Fibroblast of peridontal ligament (primary cell): ENCODE measurements around the gene C11orf68.

ENCODE experiments used
- DNase-seq: peaks from one replicate; pipeline ENCODE4 v3.0.0-alpha.2; 2010; ENCODE audit errors: extremely low read depth

C11orf68 gene

DNA sequence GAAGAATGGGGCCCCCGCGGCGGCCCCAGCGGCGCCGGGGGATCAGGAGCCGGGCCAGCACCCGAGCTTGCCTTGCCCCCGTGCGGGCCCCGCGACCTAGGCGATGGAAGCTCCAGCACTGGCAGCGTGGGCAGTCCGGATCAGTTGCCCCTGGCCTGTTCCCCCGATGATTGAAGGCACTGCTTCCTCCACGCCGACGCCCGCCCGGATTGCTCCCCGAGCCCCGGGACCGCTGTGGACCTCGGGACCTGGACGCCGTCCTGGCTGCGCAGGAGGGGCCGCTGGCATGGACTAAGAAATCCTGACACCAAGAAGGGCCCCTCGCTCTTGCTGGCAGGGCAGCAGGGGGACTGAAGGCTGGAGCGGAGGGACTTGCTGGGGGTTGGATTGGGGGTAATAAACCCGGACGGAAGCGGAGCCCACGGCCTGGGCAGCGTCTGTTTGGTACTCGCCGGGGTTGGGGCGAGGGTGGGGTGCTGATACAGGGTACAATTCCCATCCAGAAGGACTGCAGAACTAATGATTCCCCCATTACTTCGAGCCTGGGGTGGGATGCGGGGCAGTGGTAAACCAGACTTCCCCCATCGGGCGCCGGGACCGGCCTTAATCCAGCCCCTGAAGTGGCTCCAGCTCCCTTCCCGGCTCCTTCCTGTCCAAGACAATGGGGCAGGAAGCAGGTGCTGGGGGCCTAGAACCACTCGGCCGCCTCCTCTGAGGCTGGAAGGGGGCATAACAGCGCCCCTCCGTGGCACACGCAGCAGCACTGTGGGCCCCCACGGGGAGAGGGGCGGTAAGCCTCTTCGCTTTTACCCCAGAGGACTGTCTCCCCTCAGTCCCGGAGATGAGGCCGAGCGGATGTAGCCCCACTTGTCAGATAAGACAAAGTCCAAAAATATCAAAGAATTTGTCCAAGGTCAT lies 27.4 kb downstream of the C11orf68 start:
- no peak for DNase-seq

DNA sequence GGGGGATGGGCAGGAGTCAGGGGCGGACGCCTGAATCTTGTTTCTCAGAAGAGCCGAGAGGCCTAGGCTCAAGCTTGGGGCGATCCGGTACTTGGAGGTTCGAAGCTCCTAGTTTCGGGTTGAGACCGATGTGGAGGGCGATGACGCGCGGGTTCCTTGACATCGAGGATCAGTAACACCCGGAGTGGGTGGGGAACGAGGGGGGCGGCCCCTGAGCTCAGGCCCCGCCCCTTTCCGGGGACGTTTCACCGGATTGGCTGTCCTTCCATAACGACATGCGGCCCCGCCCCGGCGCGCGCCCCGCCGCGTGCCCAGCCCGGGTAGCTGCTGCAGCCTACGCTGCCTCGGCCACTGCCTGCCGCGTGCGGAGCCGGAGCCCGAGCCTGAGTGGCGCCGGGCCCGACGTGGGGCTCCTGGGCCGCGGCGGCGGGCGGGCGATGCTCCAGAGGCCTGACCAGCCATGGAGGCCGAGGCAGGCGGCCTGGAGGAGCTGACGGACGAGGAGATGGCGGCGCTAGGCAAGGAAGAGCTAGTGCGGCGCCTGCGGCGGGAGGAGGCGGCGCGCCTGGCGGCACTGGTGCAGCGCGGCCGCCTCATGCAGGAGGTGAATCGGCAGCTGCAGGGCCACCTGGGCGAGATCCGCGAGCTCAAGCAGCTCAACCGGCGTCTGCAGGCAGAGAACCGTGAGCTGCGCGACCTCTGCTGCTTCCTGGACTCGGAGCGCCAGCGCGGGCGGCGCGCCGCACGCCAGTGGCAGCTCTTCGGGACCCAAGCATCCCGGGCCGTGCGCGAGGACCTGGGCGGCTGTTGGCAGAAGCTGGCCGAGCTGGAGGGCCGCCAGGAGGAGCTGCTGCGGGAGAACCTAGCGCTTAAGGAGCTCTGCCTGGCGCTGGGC lies 28.3 kb downstream of the C11orf68 start, which contains the start of gene CCDC85B:
CCDC85B (plus strand) TSS at position 350 of the 895 bp plus-strand sequence; CDS start at position 461, 111 bp downstream.
- DNase-seq = peak; percentile 95

DNA sequence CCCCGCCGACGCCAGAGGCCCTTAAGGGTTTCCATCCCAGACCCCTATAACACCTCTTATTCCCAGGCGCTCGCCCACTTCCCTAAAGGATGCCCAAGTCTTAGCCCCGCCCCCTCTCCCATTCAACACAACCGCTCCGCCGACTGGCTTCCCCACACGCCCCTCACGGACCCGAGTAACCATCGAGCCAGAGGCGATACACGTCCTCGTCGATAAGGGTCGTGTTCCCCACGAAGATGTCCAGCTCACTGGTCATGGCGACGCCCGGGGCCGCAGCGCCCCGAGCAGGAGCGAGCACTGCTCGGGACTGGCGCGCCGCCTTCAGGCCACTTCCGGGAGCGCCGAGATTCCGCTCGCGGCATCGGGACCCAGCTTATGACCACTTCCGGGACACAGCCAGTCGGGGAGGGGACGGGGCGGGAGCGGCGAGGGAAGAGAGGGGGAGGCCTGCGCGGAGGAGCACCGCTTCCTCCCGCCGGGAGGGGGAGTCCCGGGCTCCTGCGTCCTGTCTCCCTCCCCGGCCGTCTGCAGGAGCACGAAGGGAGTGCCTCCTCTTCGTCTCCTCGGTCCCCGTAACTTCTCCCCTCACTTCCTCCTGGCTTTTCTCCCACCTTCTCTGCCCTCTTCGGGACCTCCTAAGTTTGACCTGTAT lies 30.6 kb downstream of the C11orf68 start, which contains the start of gene FIBP:
FIBP (minus strand) TSS at position 309 of the 652 bp plus-strand sequence; CDS start at position 256, 53 bp downstream.
- peak; percentile 93 for DNase-seq

DNA sequence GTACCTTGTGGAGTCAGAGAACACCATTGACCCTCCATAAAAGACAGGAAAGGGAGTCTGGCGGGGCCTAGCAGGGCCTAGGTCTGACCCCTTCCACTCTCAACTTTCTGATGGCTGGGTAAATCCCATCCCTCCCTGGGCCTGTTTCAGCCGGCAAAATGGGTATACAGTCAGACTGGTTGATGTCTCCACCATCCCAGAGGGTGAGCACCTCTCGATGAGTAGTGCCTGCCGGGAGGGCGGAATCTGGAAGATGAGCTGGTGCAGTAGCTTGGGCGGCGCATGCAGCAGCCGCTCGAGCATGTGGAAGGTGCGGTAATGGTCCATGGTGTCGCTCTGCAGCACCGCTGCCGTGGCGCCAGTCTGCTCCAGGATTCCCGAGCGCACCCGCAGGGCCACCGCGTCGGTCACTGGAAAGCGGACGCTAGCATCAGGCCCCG lies 31.1 kb downstream of the C11orf68 start:
- no peak for DNase-seq

DNA sequence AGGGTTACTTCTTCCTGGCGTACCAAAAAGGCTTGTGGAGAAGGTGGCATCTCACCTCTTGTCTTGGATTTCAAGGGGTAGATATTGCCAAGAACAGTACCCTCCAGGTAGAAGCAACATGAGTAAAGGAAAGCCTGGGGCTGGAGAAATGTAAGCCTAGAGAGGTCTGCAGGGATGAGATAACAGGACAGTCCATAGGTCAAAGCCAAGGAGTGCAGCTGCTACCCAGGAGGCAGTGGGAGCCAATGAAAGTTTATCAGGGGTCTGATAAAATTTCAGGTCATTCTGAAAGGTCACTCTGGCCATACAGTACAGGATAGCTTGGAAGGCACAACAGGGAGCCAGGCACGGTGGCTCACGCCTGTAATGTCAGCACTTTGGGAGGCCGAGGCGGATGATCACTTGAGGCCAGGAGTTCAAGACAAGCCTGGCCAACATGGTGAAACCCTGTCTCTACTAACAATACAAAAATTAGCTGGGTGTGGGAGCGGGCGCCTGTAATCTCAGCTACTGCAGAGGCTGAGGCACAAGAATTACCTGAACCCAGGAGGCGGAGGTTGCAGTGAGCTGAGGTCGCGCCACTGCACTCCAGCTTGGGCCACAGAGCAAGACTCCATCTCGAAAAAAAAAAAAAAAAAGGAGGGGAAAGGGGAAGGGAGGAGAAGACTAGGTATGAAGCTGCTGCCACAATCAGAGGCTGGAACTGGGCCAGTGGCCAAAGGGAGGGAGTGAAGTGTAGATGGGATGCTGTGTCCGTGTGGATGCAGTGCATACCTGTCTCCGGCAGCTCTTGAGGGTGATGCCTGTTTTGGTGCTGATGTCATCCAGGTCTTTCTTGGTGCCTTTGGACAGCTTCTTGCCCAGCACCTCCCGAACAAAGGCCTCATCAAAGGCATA lies 31.8 kb downstream of the C11orf68 start:
- DNase-seq = no peak

DNA sequence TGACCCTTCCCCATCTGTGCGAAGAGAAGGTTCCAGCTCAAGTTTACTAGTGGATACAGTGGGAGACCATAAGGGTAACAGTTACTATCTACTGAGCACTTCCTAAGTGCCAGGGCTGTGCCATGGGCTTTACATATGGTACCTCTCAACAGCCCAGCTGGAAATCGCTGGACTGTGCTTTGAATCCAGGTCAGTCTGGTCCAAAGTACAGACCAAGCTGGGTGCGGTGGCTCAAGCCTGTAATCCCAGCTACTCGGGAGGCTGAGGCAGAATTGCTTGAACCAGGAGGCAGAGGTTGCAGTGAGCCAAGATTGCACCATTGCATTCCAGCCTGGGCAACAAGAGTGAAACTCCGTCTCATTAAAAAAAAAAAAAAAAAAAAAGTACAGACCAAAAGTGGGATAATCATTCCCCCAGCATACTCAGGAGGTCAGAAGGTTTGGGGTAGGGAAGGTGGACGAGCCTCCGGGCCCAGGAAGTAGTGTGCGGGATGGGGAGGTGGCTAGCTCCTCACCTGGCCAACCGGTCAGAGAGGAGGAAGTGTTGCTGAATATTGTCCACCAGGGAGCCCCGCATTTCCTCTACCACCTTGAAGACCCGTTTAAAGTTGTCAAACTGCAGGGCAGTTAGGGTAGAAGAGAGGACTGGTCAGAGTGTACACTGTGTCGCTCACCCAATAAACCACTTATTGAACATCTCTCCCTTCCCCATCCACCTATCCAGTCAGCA lies 32.9 kb downstream of the C11orf68 start:
- no peak for DNase-seq

DNA sequence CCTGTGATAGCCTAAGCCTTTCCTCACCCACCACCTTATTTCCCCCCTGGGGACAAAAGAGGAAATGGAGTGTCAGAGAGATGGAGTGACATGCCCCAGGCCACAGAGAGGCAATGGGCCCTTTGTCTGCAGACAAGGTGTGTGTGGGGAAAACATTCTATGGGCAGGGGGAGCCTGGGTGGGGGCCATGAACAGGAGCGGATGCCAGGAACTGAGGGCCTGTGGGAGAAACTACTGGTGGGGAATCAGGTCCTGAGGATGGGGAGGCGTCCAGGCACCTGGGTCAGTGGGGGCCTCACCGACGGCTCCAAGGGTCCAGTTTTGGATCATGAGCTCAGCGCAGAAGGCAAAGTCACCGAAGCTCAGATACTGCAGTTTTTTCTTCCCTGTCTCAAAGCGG lies 33.6 kb downstream of the C11orf68 start:
- DNase-seq = no peak

DNA sequence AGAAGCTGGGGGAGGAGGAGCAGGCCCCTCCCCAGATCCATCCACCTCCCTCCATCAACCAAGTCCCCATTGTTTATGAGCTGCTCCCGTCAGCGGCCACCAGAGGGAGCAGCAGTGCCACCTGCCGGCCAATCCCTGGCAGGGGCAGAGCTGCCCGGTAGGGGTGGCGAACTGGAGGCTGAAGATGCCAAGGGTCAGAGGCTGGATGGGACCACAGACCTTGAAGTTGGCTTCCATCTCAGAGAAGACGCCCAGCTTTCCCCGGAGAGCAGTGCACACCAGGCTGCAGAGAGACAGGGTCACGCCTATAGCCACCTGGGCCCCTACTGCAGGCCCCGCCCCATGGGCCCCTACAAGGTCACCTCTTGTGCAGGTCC lies 34.2 kb downstream of the C11orf68 start:
- peak; percentile 66 for DNase-seq

DNA sequence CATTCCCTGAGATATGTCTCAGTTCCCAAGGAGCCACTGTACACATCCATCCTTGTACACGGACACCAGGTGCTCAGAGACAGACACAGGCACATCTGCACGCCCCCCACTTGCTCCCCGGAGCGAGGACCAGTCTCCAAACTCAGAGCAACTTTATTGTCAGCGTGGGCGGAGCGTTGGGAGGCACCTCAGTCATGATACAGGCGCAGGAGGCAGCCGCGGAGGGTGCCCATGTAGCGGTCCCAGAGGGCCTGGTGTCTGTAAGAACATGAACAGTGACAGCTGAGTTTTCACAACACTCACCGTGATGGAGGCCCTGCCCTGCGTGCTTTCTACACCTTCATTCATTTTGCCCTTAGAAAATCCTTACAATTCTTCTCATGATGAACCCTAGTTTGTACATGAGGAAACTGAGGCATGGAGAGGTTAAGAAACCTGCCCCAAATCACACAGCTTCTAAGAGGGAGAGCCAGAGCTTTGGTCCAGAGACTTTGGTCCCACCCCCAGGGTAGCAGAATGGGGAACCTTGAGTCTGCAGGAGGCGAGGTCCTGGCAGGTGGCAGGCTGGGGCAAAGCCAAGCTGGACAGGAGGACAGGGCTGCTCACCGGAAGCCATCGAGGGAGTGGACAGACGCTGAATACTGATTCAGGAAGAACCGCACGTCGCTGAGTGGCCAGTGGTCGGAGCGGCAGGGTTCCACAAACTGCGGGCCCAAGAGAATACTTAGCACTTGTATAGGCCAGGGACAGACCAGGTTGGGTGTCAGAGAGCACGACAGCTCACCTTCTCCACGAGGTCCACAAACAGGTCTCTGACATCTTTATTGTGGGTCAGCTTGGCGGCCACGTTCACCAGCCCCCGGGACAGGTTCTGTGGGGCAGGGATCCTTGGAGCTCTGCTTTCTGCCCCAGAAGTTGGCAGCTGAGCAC lies 34.8 kb downstream of the C11orf68 start:
- DNase-seq = no peak

DNA sequence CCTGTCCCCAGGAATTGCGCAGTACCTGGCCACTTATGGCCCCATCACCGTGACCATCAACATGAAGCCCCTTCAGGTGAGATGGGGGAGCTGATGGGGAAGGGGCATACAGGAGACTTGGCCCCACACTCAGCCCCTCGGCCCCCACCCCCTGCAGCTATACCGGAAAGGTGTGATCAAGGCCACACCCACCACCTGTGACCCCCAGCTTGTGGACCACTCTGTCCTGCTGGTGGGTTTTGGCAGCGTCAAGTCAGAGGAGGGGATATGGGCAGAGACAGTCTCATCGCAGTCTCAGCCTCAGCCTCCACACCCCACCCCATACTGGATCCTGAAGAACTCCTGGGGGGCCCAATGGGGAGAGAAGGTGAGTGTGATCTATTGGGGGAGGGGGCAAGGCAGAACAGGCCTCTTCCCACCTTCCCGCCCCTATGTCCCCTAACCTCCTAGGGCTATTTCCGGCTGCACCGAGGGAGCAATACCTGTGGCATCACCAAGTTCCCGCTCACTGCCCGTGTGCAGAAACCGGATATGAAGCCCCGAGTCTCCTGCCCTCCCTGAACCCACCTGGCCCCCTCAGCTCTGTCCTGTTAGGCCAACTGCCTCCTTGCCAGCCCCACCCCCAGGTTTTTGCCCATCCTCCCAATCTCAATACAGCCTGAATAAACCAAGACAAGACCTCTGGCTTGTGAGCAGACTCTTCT lies 35.7 kb downstream of the C11orf68 start:
- no peak for DNase-seq

DNA sequence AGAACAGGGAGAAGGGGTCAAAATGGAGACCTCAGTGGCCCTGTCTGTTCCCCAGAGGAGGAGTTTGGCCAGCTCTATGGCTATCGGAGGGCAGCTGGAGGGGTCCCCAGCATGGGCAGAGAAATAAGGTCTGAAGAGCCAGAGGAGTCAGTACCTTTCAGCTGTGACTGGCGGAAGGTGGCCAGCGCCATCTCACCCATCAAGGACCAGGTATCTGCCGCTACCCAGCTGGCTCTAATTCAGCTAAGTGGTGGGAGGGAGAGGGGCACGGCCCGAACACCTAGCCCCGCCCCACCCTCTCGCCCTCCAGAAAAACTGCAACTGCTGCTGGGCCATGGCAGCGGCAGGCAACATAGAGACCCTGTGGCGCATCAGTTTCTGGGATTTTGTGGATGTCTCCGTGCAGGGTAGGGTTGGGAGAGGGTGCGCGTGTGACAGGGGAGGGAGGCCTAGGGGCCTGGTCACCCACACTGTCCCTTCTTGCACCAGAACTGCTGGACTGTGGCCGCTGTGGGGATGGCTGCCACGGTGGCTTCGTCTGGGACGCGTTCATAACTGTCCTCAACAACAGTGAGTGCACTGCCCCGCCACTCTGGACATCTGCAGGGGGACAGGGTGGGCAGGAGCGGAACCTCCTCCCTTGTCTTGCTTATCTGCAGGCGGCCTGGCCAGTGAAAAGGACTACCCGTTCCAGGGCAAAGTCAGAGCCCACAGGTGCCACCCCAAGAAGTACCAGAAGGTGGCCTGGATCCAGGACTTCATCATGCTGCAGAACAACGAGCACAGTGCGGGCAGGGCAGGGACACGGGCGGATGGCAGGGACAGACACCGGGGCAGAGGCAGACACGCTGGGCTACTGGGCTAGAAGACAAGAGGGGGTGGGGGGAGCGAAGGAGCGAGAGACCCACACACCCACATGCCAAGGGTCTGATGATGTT lies 36.5 kb downstream of the C11orf68 start:
- no peak for DNase-seq

DNA sequence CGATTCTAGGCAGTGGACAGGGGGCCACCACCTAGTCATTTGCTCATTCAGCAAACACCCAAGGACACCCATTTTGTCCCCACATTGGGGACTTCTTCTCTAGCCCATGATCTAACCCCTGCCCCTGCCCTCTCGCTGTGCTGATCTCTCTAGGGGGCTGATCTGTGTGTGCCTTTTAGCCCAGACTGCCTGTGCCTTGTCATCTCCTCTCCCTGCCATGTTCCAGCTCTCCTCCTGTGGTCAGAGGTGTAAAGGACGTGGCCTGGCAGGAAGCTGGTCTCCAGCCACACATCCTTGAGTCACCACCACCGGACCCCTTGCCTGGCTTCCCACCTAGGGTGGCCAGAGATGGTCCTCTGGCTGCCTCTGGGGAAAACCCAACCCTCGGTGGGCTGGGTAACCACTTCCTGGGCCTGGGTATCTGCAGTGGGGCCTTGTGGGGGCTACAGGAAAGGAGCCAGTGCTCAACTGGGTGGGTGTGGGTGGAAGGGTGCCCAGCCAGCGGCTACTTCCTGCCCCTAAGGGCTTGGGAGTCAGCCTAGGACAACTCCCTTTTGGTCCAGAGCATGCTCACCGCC lies 37.9 kb downstream of the C11orf68 start:
- no peak for DNase-seq

DNA sequence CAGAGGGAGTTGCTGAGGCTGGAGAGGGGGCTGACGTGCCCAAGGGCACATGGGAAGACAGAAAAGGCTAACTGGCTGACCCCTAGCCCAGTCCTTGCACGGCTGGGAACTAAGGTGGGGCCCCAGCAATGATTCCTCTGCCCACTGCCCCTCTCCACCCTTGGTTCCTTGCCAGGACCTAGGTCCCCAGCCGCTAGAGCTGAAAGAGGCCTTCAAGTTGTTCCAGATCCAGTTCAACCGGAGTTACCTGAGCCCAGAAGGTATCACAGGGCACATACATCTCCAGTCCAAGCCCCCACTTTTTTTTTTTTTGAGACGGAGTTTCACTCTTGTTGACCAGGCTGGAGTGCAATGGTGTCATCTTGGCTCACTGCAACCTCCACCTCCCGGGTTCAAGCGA lies 38.8 kb downstream of the C11orf68 start:
- no peak for DNase-seq

DNA sequence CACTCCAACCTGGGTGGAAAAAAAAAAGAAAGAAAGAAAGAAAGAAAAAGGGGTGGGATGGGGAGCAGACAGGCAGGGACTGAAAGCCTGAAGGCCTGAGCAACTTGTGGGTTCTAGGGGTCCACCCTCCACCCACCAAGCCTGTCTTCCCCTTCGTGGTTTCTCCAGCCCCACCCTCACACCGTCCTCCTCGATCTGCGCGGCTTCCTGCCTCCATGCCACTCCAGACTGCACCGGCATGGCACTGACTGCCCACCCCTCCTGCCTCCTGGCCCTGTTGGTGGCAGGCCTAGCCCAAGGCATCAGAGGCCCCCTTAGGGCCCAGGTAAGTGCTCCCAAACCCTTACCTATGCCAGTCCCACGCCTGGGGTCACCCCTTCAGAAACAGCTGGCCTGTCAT lies 39.2 kb downstream of the C11orf68 start, which contains the start of gene CTSW:
CTSW (plus strand) TSS at position 221 of the 400 bp plus-strand sequence; CDS start at position 239, 18 bp downstream.
- DNase-seq = no peak

DNA sequence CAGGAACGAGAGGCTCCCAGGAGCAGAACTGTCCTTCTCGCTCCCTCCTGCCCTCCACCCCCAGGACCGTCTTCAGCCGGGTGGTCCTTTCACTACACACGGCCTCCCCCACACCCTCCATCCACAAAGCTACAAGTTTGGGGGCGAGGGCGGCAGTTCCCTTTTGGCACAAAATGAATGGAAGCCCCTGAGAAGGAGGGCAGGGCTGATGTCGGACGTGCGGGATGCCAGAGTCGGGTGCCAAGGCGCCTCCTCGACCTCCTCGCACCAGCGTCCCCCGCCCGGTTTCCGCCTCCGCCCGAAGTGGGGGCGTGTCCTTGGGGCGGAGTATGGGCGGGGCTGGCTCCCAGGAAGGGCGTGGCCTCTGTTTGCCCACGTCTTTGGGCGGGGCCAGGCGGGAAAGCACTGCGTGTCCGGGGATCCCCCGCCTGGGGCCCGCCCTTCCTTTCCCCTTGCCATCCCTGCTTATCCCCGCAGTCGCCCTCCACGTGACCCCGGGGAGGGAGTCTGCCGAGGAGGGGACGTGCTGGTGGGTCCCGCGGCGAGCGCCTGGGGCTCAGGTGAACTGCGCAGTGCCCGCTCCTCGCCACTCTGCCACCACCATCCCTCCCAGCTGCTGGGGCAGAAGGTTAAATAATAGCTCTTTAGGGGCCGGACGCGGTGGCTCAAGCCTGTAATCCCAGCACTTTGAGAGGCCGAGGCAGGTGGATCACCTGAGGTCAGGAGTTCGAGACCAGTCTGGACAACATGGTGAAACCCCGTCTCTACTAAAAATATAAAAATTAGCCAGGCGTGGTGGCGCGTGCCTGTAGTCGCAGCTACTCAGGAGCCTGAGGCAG lies 45.3 kb downstream of the C11orf68 start:
- peak; percentile 86 for DNase-seq
